Stimulated activated CD8-positive, alpha-beta memory T cell treated with anti-CD3 and anti-CD28 coated beads, Interleukin-2, amount 100 ng/mL, for 48 hours (primary cell): ENCODE data around the gene TEAD2.
A peak's percentile ranks its signal among the peaks of the same experiment; 100 is the strongest.

Source experiments
- DNase-seq, 2 donors: peaks; one replicate each; pipeline ENCODE4 v3.0.0-alpha.2; 2020; ENCODE audit warnings: low read depth in 2 of 2

TEAD2 gene

GRCh38 chr19:49362048-49362928 is at the start of gene TEAD2:
TSS of gene TEAD2 (minus strand) at chr19:49362416. CDS start at chr19:49360075, 2,341 bp downstream.
- no peak for DNase-seq

- no peak for DNase-seq
Measured at GRCh38 chr19:49411681-49412326, 49.6 kb upstream of the TEAD2 start.

- no peak for DNase-seq
Measured at GRCh38 chr19:49409441-49410029, 47.3 kb upstream of the TEAD2 start.

- no peak for DNase-seq
Measured at GRCh38 chr19:49408816-49409440, 46.7 kb upstream of the TEAD2 start.

GRCh38 chr19:49407482-49408015 is 45.3 kb upstream of the TEAD2 start:
- DNase-seq = no peak

GRCh38 chr19:49407079-49407478 is 44.9 kb upstream of the TEAD2 start:
- DNase-seq = no peak

- no peak for DNase-seq
Measured at GRCh38 chr19:49403404-49404187, 41.4 kb upstream of the TEAD2 start.

- DNase-seq = no peak
Measured at GRCh38 chr19:49400029-49400428, 37.8 kb upstream of the TEAD2 start.

GRCh38 chr19:49398931-49399330 is 36.7 kb upstream of the TEAD2 start:
- DNase-seq = no peak

GRCh38 chr19:49398001-49398615 is 35.9 kb upstream of the TEAD2 start:
- DNase-seq = no peak

GRCh38 chr19:49396738-49397505 is 34.7 kb upstream of the TEAD2 start:
- DNase-seq = no peak

- no peak for DNase-seq
Measured at GRCh38 chr19:49395581-49396407, 33.6 kb upstream of the TEAD2 start.

GRCh38 chr19:49393881-49394280 is 31.7 kb upstream of the TEAD2 start:
- DNase-seq = no peak

- peak; percentile 62 to 65 for DNase-seq
Measured at GRCh38 chr19:49391581-49392399, 29.6 kb upstream of the TEAD2 start.

GRCh38 chr19:49390929-49391359 is 28.7 kb upstream of the TEAD2 start:
- DNase-seq = no peak

- no peak for DNase-seq
Measured at GRCh38 chr19:49390131-49390928, 28.1 kb upstream of the TEAD2 start.

- no peak for DNase-seq
Measured at GRCh38 chr19:49389406-49389805, 27.2 kb upstream of the TEAD2 start.
